VCaP (cell line): ENCODE data around the gene ARSD.

Source experiments
- H3K27ac ChIP-seq: fragments of 450-650 bp; 2 replicates; pipeline ENCODE4 v1.5.1; 2017
- CTCF ChIP-seq: fragments of 450-650 bp; conservative IDR thresholded peaks from 2 replicates; pipeline ENCODE4 v1.5.1; 2017; ENCODE audit warnings: mild to moderate bottlenecking, moderate library complexity

Gene ARSD

DNA sequence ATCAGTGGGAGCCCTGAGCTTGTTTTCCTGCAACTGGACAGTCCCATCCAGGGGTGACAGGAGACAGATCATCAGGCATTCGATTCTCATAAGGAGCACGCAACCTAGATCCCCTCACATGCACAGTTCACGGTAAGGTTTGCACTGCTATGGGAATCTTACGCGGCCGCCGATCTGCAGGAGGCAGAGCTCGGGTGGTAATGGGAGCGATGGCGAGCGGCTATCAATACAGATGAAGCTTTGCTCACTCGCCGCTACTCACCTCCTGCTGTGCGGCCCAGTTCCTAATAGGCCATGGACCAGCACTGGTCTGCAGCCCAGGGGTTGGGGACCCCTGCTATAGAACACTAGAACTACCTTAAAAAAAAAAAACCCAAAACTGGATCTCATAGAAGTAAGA lies 45.4 kb downstream of the ARSD start:
- no peak overlapping the region for H3K27ac ChIP-seq
- TF ChIP-seq CTCF = no peak

- no peak for TF ChIP-seq CTCF
- no peak overlapping the region for H3K27ac ChIP-seq
Measured at GRCh38 chrX:2879670-2880069, 49.5 kb downstream of the ARSD start.

GRCh38 chrX:2878563-2878962 lies 50.6 kb downstream of the ARSD start:
- H3K27ac ChIP-seq = no peak overlapping the region
- TF ChIP-seq CTCF = no peak

DNA sequence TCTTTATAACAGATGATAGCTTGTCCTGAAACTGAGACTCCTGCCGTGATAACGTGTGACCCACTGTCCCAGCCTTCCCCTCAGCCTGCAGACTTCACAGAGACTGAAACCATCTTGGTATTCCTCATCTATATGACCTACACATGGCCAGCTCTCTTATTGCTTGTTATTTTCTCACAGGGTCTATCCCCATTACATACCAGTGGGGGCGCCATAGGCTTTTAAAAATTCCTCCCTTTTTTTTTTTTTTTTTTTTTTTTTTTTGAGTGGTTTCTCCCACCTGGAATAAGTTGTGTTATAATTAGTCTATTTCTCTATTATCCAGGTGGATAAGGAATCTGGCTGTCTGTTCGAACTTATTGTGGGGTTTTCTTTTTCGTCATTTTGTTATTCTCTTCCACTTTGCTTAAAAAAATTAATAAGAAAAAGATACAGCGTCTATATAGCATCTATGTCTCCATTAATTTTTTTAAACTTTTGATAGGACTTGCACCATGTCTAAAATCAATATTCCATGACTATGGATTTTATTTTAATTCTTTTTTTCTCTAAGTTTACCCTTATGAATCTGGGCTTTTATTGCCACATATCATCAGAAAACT lies 53.2 kb downstream of the ARSD start:
- TF ChIP-seq CTCF = peak; percentile 65
- H3K27ac ChIP-seq = no peak overlapping the region

DNA sequence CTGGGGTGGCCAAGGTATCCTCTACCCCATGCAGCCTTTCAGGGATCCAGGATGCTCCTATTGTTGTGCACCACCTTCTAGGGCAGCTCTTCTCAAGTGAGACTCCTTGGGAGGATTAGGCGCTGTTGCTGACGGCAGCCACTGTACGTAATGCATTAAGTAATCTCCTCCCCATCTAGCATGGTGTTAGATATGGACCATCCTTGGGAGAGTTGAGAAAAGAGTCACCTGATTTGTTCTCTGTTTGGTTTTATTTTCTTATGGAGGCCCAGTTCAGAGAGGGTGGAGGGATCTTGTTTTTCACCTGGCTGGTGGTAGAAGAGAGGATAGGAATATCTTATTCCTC lies 54.0 kb downstream of the ARSD start:
- TF ChIP-seq CTCF = no peak
- no peak overlapping the region for H3K27ac ChIP-seq

- no peak for TF ChIP-seq CTCF
- H3K27ac ChIP-seq = no peak overlapping the region
Measured at GRCh38 chrX:2874222-2875135, 54.7 kb downstream of the ARSD start.

DNA sequence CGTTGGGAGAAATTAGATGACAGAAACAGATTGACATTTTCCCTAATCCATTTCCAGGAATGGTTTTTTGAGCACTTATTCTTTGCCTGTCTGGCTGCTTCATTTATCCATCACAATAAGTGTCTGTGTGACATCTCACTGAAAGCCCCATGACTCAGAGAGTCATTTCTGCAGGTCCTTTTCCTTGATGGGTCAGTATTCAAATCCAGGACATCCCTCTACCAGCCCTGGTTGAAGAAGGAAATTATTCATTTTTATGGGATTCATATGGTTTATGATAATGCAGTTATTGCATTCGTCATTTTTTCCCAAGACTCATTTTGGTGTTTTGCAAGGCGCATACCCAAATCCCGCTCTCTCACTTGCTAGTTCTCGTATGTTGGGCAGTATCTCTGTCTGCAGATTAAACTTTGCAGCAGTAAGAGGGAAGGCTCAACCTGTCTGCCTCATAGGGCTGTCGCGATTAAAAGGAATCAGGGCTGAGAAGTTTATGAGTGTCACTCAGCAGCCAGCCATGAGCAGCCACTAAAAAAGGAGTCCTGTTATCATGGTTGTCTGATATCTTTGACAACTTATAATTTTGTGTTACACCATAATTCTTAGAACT lies 56.4 kb downstream of the ARSD start:
- no peak overlapping the region for H3K27ac ChIP-seq
- TF ChIP-seq CTCF = no peak
